Gastroesophageal sphincter (tissue), 3 donors: ENCODE measurements around the gene RFNG.

Source experiments
- POLR2A ChIP-seq, 2 donors: fragments of 450-650 bp; IDR thresholded peaks; one replicate each; pipeline ENCODE4 v1.6.1; 2017; ENCODE audit warnings: antibody characterized with exemption in 2 of 2, mild to moderate bottlenecking in 2 of 2, moderate library complexity in 1 of 2
- POLR2AphosphoS5 ChIP-seq: sonication (generic); formaldehyde crosslinking; IDR thresholded peaks from one replicate; pipeline ENCODE4 v1.6.1; 2017; ENCODE audit warnings: antibody characterized with exemption
- TF ChIP-seq, protein P1 (sequence below), 4 experiments: fragments of 200-600 bp in 2 of 4; fragments of 450-650 bp in 2 of 4; sonication (generic) in 1 of 4; IDR thresholded peaks; one replicate each; pipeline ENCODE4 v1.5.1; 2017 to 2019; ENCODE audit warnings: antibody characterized with exemption in 4 of 4, mild to moderate bottlenecking in 2 of 4, moderate library complexity in 2 of 4

DNA sequence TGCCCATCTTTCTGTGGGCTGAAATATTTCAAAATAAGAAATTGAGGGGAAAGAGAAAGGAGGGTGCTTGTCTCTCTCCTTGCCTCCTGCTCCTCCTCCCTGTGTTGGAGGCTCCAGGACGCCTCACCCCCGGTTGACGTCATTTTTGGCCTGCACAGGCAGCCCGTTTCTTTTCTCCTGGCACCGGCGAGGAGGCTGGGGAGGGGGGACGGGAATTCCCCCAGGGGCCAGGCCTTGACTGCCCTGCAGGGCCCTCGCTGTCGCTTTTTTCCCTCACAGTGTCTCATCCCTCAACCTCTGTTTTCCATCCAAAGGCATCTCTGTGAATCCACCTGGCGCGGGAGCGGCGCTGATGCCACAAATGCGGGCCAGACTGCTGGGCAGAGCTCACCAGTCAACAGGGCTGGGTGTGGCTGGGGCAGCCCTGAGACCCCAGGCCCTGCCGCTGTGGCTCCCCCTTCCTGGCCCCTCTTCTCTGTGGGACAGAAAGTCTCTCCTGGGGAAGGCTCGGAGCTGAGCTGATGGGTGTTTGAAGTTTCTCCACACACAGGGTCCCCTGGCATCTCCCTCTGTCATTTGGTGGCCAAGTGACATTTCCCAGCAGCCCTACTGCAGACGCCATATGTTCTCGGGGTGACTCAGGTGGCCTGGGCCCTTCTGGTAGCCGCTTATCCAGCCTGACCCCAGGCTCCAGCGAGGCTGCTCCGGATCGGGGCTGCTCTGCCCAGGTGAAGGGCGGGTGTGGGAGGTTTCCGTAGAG is 45.0 kb downstream of the RFNG start:
- TF ChIP-seq, protein P1, sequence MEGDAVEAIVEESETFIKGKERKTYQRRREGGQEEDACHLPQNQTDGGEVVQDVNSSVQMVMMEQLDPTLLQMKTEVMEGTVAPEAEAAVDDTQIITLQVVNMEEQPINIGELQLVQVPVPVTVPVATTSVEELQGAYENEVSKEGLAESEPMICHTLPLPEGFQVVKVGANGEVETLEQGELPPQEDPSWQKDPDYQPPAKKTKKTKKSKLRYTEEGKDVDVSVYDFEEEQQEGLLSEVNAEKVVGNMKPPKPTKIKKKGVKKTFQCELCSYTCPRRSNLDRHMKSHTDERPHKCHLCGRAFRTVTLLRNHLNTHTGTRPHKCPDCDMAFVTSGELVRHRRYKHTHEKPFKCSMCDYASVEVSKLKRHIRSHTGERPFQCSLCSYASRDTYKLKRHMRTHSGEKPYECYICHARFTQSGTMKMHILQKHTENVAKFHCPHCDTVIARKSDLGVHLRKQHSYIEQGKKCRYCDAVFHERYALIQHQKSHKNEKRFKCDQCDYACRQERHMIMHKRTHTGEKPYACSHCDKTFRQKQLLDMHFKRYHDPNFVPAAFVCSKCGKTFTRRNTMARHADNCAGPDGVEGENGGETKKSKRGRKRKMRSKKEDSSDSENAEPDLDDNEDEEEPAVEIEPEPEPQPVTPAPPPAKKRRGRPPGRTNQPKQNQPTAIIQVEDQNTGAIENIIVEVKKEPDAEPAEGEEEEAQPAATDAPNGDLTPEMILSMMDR (IDR thresholded peaks at IDR 0.05) = no peak
- no peak for TF ChIP-seq POLR2A (IDR thresholded peaks at IDR 0.05)
- TF ChIP-seq POLR2AphosphoS5 = no peak
